HT1080 (cell line): ENCODE measurements around the gene PPRC1. TPM values are rescaled to one million over a fixed set of nuclear protein-coding genes. Genes with fewer than 3 reads are reported as not detected.

Experiments used
- DNase-seq: peaks from one replicate; pipeline ENCODE4 v3.0.0-alpha.2; 2015; ENCODE audit warnings: low read depth
- total RNA-seq: library from RNA; depleted of rRNA; stranded (reverse); fragments of >200 nt; shearing (Covaris generic); gene quantifications from 2 replicates; pipeline ENCODE4 v1.2.3, GENCODE V29; 2014

PPRC1 gene
- total RNA-seq, 1 experiment from 2014 or later, result 38.3 TPM

DNA sequence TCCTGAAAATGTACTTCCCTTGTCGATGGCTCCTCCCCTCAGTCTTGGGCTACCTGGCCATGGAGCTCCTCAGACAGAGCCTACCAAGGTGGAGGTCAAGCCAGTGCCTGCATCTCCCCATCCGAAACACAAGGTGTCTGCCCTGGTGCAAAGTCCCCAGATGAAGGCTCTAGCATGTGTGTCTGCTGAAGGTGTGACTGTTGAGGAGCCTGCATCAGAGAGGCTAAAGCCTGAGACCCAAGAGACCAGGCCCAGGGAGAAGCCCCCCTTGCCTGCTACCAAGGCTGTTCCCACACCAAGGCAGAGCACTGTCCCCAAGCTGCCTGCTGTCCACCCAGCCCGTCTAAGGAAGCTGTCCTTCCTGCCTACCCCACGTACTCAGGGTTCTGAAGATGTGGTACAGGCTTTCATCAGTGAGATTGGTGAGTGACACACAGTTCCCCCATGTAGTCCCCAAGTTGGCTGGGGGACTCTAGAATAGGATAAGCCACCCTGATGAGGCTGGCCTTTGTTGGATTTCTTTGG is 8.8 kb downstream of the PPRC1 start:
- DNase-seq, result no peak

DNA sequence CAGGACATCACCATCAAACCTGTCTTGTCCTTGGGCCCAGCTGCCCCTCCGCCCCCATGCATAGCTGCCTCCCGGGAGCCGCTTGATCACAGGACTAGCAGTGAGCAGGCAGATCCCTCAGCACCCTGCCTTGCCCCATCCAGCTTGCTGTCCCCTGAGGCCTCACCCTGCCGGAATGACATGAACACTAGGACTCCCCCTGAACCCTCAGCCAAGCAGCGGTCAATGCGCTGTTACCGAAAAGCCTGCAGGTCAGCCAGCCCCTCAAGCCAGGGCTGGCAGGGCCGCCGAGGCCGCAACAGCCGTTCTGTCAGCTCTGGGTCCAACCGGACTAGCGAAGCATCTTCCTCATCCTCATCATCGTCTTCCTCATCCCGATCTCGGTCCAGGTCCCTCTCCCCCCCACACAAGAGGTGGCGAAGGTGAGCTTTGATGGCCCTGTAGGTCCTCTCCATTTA is 14.2 kb downstream of the PPRC1 start:
- no peak for DNase-seq

DNA sequence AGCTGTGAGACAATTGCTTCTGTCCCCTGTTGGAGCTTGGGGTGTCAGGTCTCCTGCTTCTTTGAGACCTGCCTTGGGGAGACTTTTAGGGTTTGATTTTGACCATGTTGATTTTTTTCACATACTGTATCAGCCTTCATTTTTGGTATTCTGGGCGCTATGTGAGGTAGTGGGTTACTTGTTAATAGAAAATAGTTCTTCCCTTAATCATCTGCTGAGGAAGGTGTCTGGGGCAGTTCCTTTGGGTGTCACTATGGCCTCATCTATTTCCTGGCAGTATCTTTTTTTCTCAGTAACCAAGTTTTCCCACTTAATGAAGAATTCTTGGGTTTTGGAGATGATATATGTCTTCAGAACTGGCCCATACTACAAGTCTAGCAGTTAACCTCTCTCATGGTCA is 14.7 kb downstream of the PPRC1 start:
- no peak for DNase-seq

DNA sequence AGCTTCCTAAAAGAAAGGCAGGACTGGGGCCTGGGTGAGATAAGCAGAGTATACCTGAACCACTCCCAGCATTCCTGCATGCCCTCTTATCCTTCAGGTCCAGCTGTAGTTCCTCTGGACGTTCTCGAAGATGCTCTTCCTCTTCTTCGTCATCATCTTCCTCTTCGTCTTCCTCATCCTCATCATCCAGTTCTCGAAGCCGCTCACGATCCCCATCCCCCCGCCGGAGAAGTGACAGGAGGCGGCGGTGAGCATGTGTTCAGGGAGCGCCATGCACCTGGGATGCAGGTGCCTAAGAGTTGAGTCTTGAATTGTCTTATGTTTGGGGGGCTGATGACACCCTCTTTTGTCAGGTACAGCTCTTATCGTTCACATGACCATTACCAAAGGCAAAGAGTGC is 15.4 kb downstream of the PPRC1 start:
- DNase-seq, result no peak

DNA sequence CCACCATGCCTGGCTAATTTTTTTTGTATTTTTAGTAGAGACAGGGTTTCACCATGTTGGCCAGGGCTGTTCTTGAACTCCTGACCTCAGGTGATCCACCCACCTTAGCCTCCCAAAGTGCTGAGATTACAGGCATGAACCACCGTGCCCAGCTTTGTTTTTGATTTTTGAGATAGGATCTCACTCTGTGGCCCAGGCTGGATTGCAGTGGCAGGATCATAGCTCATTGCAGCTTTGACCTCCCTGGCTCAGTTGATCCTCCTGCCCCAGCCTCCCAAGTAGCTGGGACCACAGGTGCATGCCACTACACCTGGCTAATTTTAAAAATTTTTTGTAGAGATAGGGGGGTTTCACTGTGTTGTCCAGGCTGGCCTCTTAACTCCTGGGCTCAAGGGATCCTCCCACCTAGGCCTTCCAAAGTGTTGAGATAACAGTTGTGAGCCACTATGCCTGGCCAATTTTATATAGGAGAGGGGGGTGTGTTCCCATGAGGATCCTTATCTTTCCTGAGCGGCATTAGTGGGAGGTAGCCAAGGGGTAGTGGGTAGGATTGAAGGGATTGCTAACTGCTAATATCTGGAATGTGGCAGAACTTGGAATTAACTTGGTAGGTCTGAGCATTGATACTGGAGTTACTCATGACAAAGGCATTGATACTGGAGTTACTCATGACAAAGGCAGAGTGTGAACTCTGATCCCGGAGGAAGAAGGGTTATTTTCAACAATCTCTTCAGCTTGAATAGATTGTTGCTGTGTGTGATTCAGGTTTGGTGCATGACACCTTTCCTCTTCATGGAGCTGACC is 18.3 kb downstream of the PPRC1 start:
- DNase-seq, result peak; percentile 76

DNA sequence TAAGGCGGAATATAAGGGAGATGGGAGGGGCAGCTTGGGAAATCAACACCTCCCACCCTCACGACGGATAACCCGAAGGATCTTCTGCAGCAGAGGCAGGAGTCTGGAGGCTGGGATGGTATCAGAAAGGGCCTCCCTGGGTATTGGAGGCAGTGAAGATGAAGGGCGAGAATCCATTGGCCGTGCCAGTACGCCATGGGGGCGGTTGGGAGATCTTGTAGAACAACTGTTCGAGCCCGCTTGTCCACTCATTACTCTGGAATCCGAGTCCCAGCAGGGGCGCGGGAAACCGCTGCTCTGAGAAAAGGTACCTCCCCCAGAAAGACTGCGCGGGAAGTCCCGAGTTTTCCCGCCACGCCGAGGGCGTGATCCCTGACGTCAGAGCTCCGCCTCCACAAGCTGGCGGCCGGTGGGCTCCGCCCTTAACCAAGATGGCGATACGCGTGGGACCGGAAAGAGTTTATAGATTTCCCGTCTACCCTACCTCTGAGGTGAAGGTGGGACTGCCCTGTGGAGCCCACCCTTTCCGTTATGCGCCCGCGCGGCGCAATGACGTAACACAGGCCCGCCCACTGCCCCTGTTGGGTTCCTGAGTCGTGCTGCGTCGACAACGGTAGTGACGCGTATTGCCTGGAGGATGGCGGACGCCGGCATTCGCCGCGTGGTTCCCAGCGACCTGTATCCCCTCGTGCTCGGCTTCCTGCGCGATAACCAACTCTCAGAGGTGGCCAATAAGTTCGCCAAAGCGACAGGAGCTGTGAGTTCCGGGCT is 19.1 kb downstream of the PPRC1 start, which contains the start of gene NOLC1:
TSS of gene NOLC1 (plus strand) at position 616 of the 771 bp plus-strand sequence. CDS start at position 638, 22 bp downstream.
- DNase-seq, result peak; percentile 100

DNA sequence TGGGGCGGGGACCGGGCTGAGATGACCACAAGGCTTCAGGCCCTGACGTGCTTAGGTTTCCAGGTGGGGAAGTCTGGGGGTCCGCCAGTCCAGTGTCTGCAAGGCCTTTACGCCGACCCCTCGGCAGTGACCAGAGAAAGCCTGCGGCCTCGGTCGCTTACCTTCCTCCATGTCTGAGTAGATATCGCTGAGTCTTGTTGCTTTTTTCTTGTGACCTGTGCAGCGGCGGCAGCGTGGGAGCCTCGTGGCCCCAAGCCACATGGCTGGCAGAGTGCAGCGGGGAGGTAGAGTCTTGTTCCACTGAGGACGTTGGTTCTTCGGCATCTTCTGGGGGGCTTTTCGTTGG is 19.7 kb downstream of the PPRC1 start:
- no peak for DNase-seq

DNA sequence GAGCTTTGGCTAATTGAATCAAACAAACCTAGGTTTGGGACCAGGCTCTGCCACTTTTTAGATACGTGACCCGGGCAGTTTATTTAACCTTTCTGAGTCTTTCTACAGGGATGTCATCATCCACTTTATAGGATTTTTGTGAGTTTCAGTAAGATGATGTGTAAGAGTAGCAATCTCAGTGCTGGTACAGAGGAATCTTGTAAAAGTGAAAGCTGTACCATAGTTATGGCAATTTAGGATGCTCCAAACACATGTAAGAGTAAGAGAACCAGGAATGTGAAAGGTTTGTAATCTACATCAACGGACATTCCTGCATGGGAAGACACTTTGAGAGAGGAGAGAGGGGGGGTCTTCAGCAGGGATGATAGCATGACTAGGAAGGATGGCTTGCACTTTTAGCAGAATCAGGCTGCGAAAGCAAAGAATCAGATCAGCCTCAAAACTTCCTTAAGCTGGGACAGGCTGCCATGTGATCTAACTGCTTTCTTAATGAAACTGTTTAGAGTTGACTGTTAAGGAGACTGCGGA is 20.3 kb downstream of the PPRC1 start:
- no peak for DNase-seq

DNA sequence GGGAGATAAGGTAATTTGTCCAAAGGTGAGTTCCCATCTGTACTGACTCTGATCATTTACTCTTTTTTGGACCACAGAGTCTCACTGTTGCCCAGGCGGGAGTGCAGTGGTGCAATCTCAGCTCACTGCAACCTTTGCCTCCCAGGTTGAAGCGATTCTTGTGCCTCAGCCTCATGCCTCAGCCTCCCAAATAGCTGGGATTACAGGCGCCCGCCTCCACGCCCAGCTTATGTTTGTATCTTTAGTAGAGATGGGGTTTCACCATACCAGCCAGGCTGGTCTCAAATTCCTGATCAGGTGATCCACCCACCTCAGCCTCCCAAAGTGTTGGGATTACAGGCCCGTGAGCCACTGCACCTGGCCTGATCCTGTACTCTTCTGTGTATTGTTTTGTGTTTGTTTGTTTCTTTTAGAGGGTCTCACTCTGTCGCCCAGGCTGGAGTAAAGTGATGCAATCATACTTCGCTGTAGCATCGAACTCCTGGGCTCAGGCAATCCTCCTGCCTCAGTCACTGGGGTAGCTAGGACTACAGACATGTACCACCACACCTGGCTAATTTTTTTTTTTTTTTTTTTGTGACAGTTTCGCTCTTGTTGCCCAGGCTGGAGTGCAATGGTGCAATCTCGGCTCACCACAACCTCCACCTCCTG is 21.8 kb downstream of the PPRC1 start:
- DNase-seq, result no peak

DNA sequence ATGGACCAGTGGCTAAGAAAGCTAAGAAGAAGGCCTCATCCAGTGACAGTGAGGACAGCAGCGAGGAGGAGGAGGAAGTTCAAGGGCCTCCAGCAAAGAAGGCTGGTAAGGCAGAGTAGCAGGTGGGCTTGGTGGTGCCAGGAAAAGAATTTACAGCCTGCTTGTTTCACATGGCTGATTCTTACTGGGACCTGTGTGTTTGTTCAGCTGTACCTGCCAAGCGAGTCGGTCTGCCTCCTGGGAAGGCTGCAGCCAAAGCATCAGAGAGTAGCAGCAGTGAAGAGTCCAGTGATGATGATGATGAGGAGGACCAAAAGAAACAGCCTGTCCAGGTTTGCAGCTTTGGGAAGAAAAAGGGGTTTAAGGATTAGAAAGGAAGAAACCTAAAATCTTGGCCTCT is 24.4 kb downstream of the PPRC1 start:
- no peak for DNase-seq

DNA sequence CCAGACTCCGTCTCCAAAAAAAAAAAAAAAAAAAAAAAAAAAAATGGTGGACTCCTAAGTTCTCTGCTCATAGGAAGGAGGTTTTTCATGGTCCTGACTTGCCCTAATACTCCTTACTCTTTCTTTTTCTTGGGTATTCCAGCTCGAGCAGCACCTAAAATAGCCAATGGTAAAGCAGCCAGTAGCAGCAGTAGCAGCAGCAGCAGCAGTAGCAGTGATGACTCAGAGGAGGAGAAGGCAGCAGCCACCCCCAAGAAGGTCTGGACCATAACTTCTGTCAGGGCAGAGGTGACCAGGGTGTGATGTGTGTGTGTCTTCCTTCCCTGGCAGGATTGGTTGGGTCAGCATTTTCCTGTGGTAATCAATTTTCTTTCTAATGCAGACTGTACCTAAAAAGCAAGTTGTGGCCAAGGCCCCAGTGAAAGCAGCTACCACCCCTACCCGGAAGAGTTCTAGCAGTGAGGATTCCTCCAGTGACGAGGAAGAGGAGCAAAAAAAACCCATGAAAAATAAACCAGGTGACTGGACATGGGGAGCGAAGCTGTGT is 26.3 kb downstream of the PPRC1 start:
- DNase-seq, result peak; percentile 29

DNA sequence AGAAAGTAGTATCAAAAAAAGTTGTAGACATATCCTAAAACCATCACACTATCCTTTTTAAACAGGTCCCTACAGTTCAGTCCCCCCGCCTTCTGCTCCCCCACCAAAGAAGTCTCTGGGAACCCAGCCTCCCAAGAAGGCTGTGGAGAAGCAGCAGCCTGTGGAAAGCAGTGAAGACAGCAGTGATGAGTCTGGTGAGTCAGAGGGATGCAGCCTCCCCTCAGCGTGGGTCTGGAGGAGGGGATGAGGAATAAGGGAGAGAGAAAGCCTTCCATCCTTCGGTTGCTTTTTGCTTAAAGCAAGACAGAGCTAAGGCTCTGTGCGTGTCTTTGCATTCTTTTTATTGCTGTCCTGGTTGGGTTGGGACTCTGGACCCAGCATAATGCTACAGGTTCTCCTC is 27.0 kb downstream of the PPRC1 start:
- DNase-seq, result no peak

DNA sequence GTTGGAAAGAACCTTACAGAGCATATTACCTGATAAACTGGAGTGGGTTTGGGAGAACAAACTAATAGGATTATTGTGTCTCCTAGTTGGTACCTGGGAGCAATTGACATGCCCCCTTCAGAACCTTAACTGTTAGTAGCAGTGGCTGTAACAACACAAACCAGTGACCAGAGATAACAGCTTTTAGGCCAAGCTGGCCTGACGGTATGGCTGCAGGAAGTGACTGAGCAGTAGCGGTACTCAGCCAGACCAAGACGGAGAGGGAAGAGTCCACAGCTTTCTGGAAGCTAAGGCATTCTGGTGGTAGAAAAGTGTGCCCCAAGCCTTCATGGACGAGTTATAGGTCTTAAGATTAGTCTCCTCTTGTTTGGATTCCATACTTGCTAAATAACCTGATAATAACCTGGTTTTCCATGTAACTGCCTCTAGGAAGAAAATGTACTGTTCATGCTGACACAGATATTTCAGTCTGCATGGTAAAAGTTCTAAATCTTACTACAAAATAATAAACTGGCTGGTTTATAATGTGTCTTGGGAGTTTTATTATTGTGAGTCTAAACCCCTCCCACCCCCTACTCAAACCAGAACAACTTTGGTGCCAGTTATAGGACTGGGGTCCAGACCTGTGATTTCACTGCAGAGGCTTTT is 30.6 kb downstream of the PPRC1 start:
- no peak for DNase-seq

DNA sequence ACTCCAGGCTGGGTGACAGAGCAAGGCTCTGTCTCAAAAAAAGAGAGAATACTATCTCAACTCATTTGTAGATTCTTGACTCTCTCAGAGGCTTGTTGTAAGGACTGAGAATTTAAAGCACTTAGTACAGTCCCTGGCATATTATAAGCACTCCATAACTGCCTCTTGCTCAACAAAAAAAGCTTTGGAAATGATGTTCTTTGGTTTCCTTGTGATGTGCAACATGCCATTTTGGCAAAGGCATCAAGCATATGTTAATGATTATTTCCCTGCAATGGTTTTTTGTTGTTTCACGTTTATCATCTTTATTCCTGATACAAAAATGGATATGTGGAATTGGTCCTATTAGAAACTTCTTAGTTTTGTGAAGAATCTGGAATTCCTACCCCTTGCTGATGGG is 35.0 kb downstream of the PPRC1 start:
- no peak for DNase-seq

DNA sequence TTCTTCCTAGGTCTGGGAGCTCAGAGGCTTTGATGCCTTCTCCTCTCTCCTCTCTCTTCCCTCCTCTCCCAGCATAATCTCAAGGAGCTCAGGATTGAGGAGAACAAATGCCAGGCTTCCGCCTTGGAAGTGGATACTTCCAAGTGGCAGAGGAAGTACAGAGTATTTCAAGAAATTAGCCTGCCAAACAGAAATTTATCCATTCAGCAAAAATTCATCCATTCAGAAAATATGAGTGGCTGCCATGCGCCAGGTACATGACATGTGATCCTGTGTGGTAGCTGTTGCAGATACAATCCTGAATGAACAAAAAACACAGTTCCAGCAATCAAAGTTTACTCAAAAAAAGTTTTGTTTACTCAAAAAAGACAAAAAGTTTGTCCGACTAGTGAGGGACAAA is 37.8 kb downstream of the PPRC1 start:
- no peak for DNase-seq

DNA sequence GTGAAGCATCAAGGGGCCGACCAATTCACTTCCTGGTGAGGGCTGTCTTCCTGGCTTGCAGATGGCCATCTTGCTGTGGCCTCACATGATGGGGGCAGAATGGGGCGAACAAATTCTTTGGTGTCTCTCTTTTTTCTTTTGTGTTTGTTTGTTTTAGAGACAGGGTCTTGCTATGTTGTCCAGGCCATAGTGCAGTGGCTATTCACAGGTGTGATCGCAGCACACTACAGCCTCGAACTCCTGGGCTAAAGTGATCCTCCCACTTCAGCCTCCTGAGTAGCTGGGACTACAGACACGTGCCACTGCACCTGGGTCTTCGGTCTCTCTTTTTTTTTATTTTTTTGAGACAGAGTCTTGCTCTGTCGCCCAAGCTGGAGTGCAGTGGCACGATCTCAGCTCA is 39.4 kb downstream of the PPRC1 start:
- no peak for DNase-seq

DNA sequence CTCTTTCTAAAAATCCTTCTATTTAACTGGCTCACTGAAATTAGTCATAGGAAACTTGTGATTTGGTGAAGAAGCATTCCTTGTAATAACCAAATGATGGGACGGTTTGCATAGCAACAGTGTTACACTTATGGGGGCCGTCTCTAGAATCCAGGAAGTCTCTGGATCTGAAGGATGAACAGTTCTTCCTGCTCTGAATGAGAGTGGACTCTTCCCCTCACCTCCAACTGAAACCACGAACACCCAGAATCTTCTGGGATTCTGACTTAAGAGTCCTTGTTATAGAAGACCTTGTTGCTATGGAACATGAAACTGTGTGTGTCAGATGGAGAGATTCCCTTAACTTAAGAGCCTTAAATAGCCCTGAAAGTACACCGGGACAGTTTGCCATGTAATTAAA is 42.6 kb downstream of the PPRC1 start:
- DNase-seq, result peak; percentile 62

DNA sequence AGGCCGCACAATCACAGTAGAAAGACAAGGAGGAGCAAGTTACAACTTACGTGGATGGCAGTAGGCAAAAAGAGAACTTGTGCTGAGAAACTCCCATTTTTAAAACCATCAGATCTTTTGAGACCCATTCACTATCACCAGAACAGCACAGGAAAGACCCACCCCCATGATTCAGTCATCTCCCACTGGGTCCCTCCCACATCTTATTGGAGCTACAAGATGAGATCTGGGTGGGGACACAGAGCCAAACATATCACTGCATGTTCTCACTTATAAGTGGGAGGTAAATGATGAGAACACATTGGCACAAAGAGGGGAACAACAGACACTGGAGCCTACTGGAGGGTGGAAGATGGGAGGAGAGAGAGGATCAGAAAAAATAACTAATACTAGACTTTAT is 51.8 kb downstream of the PPRC1 start:
- no peak for DNase-seq

DNA sequence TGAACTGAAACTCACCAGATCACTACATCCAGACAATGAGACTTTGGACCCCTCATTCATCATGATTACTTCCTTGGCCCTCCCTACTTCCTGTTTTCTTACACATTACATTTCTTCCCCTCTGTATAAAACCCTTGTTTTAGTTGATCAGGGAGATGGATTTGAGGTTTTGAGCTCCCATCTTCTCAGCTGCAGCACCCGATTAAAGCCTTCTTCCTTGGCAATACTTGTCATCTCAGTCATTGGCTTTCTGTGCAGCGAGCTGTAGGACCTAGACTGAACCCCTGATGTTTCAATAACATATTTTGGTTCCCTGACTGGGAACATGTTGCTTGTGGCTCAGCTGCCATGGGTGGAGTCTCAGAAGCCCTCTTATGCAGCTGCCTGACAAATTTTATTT is 52.4 kb downstream of the PPRC1 start:
- DNase-seq, result no peak

DNA sequence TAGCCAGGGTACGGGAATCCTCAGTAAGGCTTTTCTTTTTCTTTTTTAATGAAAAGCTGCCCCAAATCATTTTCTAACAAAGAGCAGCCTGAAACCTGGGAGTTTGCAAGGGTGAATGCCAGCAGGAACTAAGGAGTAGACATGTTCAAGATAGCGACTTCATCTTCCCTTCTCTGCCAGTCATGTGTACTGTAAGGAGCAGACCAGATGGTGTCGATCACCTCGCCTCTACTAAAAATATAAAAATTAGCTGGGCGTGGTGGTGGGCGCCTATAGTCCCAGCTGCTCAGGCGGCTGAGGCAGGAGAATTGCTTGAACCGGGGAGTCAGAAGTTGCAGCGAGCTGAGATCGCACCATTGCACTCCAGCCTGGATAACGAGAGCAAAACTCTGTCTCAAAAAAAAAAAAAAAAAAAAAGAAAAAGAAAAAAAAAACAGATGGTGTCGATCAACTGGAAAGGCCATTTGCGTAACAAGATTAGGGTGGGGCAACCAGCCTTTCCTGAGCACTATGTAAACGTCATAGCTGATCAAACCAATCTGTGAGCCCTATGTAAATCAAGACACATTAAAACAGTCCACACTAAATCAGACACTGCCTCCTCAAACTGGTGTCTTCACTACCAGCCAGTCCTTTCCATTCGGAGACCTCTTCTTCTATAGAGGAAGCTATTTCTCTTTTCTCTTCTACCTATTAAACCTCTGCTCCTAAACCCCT is 53.1 kb downstream of the PPRC1 start:
- no peak for DNase-seq
